Activated CD4-positive, alpha-beta T cell treated with anti-CD3 and anti-CD28 coated beads, Interleukin-2, amount 50 U/mL, for 1 hour (primary cell): ENCODE data around the gene CYP4A11.
"Not testable (repeated sequence)": the region's sequence is repeated elsewhere in the genome, so short reads cannot be mapped to it uniquely, and the experiment has no call there.

Source experiments
- DNase-seq: peaks from one replicate; pipeline ENCODE4 v3.0.0-alpha.2; 2020

CYP4A11 gene, protein sequence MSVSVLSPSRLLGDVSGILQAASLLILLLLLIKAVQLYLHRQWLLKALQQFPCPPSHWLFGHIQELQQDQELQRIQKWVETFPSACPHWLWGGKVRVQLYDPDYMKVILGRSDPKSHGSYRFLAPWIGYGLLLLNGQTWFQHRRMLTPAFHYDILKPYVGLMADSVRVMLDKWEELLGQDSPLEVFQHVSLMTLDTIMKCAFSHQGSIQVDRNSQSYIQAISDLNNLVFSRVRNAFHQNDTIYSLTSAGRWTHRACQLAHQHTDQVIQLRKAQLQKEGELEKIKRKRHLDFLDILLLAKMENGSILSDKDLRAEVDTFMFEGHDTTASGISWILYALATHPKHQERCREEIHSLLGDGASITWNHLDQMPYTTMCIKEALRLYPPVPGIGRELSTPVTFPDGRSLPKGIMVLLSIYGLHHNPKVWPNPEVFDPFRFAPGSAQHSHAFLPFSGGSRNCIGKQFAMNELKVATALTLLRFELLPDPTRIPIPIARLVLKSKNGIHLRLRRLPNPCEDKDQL

DNA sequence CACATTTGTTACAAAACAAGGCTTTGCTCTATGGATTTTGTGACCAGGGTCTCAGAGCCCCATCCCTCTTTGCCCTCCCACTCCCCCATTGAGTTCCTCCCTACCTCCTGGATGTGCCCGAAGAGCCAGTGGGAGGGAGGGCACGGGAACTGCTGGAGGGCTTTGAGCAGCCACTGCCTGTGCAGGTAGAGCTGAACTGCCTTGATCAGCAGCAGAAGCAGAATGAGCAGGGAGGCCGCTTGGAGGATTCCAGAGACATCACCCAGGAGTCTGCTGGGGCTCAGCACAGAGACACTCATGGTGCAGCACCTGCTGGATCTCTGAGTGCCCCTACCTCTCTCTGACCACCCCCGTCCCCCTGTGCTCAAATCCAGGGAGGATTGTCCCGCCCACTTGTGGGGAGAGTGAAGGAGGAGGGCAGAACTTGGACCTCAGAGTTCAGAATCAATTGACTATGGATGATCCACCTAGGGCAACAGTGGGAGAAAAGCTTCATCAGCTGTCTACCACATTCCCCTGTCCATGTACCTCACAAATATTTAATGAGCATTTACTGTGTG lies at the start of gene CYP4A11:
Gene CYP4A11 (minus strand): TSS at position 342 of the 560 bp plus-strand sequence. CDS start 43 bp downstream, at position 299.
- DNase-seq = no peak

DNA sequence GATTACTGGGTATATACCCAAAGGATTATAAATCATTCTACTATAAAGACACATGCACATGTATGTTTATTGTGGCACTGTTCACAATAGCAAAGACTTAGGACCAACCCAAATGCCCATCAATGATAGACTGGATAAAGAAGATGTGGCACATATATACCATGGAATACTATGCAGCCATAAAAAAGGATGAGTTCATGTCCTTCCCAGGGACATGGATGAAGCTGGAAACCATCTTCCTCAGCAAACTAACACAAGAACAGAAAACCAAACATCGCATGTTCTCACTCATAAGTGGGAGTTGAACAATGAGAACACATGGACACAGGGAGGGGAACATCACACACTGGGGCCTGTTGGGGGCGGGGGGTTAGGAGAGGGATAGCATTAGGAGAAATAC lies 49.3 kb upstream of the CYP4A11 start:
- DNase-seq = not testable (repeated sequence)

DNA sequence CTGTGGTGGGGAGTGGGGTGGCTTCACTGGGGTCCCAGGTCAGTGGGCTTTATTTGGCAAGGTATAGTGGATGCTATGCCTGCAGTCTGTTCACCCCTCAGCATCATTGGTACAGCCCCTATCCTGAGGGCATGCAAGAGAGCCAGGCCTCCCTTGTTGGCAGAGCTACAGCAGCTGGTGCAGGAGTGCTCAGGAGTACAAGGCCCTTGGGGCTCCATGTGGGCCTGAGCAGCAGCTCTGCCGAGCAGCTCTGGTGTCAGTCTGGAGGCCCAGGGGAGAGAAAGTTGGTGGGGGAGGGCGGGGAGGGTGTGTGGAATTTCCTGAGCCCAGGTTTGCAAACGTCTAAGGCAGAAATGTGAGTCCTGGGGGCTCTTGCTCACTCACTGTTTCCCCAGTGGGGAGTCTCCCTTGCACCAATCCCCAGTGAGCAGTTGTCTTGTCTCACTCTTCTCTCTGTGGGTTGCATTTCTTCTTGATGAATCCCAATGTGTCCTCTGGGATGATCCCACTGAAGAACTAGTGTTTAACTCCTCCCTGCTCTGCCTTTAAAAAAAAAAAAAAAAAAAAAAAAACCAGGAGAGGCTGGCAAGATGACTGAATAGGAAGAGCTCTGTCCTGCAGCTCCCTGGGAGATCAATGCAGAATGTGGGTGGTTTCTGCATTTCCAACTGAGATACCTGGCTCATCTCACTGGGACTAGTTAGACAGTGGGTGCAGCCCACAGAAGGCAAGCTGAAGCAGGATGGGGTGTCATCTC lies 42.7 kb upstream of the CYP4A11 start:
- DNase-seq = no peak

DNA sequence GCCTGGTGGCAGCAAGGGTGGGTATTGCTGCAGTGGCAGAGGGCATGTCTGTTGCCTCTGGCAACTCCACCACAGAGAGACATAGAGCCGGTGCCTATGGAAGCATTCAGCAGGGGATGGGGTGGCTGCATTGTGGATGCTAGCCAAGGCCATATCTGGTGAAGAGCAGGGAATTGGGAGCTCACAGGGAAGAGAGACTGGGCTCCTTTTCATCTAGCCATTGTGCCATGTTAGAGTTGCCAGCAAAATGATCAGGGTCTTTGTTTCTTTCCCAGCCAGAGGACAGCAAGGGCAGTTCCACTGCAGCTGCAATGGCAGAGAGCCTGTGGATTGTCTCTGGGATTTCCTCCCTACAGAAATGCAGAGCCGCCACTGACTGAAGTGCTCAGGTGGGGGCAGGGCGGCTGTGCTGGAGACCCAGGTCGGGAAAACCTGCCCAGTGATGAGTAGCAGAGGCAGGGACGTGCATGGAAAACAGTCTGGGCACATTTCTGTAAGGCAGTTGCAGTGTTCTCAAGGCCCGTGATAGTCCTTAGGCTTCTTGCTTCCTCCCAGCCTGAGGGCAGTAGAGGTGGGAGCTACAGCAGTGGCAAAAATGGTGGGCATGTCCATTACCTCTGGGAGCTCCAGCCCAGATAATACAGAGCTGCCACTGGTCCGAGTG lies 42.0 kb upstream of the CYP4A11 start:
- no peak for DNase-seq

DNA sequence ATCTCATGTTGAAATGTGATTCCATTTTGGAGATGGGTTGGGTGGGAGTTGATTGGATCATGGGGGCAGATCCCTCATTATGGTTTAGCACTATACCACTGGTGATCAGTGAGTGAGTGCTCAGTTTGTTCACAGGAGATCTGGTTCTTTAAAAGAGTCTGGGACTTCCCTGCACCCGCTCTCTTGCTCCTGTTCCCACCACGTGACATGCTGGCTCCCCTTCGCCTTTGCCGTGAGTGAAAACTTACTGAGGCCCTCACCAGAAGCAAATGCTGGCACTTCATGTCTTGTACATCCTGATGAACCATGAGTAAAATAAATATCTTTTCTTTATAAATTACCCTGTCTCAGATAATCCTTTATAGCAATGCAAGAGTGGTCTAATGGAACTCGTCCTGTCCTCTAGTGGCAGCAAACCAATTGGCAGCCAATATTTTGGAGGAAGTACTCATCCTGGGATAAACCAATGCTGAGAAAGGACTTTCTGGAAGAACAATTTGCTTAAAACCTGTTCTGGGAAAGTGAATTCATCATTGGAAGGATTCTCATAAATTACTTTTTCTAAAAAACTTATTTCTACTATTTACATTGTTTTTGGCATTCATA lies 27.8 kb upstream of the CYP4A11 start:
- DNase-seq = no peak

DNA sequence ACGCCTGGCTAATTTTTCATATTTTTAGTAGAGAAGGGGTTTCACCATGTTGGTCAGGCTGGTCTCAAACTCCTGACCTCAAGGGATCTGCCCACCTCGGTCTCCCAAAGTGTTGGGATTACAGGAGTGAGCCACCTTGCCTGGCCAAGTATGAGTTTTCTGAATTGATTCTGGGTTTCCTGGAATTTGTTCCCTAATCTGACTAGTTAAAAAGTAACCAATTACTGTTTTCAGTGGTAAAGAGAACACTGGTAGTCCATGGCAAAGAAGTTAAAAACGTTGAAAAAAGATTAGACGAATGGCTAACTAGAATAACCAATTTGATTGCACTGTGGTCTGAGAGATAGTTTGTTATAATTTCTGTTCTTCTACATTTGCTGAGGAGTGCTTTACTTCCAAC lies 21.0 kb upstream of the CYP4A11 start:
- not testable (repeated sequence) for DNase-seq

DNA sequence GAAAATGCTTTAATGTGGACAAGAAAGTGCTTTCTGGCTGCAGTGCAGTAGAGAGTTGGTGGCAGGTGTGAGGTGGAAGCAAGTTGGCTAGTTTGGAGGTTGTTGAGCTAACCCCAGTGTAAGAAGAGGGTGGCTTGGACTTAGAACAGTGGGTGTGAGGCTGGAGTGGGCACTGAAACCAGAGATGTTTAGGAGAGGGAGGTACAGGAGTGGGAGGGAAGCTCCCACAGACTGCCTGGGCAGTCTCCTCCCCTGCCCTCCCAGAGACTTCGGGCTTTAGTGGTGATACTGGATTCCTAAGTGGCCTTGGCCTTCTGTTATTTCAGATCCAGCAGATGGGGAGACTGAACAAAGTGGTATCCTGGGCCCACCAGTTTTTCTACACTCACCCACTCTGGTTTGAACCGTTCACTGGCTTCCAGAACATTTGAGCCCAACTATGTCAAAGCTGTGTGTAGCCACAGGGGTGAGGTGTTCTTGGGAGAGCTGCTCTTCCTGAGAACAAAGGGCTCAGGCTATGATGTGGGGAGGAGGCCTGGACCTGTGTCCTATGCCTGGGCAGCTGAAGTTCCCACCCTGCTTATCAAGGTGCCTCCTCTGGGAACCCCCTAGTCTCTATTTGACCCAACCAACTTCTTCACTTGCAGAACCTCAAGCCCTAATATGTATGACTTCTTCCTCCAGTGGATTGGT lies 19.9 kb upstream of the CYP4A11 start:
- no peak for DNase-seq

DNA sequence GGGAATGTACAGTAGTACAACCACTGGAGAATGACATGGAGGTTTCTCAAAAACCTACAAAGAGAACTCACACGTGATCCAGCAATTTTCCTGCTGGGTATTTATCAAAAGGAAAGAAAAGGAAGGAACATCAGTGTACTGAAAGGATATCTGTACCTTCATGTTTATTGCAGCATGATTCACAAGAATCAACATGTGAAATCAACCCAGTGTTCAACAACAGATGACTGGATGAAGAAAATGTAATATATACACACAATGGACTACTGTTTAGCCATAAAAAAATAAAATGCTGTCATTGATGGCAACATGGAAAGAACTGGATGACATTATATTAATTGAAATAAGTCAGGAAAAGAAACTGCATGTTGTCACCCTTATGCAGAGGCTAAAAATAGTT lies 19.0 kb upstream of the CYP4A11 start:
- DNase-seq = no peak

DNA sequence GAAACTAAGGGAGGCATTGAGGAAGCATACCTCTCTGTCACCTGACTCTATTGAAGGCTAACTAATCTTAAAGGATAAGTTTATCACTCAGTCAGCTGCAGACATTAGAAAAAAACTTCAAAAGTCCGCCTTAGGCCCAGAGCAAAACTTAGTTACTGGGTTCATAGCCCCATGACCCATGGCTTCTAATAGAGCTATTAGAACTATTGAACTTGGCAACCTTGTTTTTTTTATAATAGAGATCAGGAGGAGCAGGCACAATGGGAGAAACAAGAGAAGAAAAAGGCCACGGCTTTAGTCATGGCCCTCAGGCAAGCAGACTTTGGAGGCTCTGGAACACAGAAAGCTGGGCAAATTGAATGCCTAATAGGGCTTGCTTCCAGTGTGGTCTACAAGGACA lies 13.8 kb upstream of the CYP4A11 start:
- DNase-seq = not testable (repeated sequence)

DNA sequence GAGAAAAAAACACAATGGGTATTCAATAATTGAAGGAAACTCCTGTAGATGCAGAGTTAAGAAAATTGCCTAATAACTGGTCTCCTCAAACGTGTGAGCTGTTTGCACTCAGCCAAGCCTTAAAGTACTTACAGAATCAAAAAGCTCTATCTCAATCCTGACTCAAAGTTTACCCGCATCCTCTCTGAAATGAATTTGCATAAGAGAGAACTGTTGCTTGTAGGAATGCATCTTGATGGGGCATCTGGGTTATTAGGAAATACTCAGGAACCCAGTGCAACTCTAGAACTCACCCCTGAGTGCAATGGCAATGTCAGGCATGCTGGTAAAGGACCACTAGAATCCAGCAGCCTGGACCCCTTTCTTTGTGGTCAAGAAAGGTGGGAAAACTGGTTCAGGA lies 12.6 kb upstream of the CYP4A11 start:
- not testable (repeated sequence) for DNase-seq

DNA sequence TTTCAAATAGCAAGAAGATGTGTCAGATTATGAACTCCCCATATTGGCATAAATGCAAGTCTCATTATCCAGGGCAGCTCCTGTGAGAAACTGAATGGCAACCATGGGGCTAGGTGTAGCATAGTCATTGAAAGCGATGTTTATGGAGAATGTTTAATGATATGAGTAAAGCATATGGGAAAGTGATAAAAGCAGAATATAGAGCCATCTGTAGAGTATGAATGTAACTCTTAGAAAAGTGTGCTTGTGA lies 8.1 kb upstream of the CYP4A11 start:
- not testable (repeated sequence) for DNase-seq

DNA sequence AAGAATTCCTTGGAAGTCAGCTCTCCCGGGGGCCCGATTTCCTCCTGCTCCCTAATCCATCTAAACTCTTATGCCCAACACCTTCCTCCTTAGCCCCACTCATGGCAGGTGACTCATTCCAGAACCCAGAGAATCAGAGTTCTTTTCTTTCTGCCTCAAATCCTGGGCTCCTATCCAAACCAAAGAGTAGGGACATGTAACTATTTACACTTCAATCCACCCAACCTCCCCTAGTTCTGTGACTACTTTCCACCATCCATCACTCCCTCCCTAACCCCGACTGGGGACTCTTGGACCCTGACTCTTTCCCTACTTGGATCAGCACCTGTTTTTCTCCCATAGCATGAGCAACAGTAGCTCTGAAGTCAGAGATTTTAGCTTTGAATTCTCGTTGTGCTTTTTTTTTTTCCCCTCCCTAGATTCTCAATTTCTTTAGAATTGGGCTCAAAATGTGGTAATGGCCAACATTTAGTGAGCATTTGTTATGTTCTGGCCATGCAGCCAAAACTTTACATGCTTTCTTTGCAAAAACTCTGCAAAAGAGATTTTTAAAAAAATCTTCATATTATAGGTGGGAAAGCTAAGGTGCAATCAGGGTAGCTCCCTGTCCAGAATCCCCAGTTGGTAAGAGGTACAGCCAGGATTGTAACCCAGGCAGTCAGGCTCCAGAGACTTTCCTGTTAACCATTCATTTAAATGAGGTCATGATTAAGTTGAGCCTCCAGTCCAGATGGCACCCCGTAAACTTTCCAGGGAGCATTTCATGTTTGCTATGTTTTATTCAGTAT lies 7.5 kb upstream of the CYP4A11 start:
- no peak for DNase-seq

DNA sequence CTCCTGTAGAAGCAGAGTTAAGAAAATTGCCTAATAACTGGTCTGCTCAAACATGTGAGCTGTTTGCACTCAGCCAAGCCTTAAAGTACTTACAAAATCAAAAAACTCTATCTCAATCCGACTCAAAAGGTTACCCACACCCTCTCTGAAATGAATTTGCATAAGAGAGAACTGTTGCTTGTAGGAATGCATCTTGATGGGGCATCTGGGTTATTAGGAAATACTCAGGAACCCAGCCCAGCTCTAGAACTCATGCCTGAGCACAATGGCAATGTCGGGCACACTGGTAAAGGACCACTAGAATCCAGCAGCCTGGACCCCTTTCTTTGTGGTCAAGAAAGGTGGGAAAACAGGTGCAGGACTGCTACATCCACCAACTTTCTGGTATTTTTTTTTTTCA lies 6.4 kb upstream of the CYP4A11 start:
- DNase-seq = not testable (repeated sequence)

DNA sequence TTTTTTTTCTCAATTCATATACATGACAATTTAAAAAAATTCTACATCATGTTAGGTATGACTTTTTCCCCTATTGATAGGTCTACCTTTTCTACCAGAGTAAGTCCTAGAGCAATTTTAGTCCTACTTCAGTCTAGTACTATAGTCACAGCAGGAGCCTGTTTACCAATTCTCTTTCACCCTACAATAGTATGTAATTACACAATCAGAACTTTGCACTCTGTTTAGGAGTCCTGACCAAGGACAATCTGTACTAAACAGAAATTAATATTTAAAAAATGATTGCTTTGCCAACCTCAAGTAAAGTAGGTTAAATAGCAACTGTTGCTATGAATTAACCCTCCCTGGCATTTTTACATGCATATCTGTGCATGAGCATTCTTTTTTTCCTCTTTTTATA lies 810 bp upstream of the CYP4A11 start:
- no peak for DNase-seq

DNA sequence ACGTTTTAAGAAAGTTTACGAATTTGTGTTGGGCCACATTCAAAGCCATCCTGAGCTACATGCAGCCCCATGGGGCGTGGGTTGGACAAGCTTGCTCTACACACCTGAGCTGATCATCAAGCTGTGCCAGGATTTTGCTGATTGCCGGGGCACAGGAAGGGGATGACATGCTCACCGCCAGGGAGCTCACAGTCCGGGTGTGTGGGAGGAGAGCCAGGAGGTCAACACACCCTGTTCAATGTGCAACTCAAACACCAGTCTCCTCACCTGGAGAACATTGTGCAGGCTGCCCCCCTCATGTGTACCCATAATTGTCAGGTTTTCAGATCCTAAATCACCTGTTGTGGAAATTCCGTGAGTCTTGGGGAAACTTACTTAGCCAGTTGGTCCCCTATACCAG lies 969 bp downstream of the CYP4A11 start:
- no peak for DNase-seq

DNA sequence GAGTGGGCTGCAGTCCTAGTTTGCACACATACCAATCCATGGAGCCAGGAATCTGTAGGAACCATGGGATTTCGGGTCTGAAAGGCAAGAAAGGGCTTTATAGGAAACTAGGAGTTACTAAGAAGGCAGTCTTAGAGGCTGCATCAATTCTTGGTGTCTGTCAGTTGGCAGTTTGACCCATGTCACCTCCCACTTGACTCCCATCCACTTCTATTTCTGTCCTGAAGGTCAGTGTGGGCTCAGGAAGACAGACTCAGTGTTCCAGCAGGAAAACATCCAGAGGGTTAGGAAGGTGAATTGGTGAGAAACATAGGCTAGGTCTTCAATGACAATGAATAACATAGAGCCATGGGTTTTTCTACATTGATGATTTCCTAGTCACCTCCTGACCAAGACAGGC lies 4.0 kb downstream of the CYP4A11 start:
- DNase-seq = no peak

DNA sequence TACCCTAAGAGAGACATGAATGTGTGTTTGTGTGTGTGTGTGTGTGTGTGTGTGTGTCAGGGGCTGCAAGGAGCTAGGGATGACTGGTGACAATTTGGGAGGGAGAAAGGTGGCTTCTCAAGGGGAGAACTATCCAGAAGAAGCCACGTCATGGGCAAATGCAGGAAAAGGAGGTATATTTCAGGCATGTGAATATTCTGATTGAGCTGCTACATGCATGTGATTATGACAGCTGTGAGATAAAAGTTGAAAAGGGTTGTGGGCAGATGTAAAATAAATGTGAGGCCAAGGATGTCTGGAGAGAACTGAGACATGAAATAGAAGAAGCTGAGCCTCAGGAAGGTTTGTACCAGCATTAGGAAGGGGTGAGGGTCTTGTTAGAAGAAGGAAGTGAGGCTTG lies 4.5 kb downstream of the CYP4A11 start:
- DNase-seq = no peak

DNA sequence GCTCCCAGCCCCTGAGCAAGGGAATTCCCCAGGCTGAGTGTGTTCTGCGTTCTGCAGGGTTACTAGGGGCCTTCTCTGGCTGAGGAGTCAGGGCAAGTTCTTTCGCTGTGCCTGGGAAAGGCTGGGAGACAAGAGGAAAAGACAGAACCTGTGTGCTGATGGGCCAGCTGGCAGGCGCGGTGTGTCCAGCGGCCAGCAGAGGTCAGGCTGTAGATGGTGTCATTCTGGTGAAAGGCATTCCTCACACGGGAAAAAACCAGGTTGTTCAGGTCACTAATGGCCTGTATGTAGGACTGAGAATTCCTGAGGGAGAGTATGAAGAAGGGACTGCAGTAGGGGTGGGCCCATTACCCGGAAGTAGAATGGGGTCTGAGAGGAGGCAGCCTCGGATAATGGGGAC lies 6.4 kb downstream of the CYP4A11 start:
- DNase-seq = not testable (repeated sequence)

DNA sequence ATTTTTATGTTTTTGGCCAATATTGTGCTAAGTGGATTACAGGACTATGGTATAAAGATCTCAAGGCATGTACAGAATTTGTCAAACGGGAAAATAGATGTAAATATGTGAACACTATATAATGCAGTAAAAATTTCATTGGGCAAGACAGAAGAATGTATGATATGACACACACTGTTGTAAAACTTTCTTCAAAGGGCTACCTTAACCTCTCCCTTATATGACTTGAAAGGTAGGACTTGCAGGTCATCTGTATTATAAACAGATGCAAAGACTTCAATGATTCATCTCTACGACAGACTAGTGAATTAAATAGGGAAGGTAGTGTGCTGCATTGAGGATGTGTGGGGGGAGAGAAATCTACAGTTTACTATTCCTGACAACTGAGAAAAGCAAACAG lies 9.3 kb downstream of the CYP4A11 start:
- not testable (repeated sequence) for DNase-seq

DNA sequence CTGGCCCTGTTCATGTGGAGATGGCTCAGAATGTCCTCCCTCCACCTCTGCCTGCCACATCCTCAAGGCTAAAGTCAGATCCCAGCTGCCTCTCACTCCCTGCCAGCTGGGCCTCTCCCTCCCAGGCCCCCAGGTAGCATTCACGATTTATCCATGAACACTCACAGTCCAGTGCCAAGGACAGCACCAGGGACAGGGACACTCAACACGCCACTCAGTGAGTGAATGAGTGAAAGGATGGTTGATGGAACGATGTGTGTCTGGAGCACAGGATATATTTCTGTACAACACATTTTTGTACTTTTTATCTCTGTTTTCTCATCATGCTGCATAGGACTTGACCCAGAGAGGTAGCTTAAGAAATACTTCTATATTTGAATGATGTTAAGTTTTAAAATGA lies 10.1 kb downstream of the CYP4A11 start:
- DNase-seq = no peak

DNA sequence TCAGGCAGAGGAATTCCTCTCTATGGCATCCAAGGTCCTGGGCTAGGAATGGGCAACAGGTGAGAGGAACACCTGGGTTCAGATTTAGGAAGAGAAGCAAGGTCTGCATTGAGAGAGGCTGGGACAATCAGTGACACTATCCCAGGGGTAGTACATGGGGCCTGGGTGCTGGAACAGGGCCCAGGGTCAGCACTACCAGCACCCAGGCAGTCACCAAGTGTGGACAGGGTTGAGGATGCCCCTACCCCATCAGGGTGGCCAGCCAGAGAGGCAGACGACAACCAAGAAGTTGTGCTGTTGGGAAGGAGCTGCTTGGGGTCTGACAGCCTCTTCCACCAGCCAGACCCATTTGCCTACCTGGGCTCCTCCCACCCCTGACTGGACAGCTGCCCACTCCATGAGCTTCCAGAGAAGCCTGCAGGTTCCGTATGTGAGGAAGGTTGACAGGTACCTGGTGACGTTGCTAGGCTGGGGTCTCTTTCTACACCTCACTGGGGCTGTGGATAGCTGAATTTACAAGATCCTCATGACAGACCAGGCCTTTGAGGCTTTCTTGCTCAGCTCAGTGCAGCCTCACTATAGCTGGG lies 13.9 kb downstream of the CYP4A11 start:
- DNase-seq = no peak
